SU-DHL-6 (cell line): ENCODE results near the gene ZNF667.

Experiments used
- H2AFZ ChIP-seq: fragments of 200-600 bp; sonication (generic); 2 replicates; pipeline ENCODE4 v1.6.1; 2014; ENCODE audit warnings: low read depth, mild to moderate bottlenecking, moderate library complexity, mixed read lengths, antibody characterized with exemption, low read length; ENCODE audit not compliant: severe bottlenecking
- H3F3A ChIP-seq: fragments of 200-600 bp; shearing (Covaris generic); 2 replicates; pipeline ENCODE4 v1.6.0; 2016; ENCODE audit warnings: antibody characterized with exemption, mild to moderate bottlenecking; ENCODE audit not compliant: insufficient read depth
- H3K27ac ChIP-seq: fragments of 200-600 bp; sonication (generic); 2 replicates; pipeline ENCODE4 v1.5.1; 2016; ENCODE audit warnings: low read depth, mild to moderate bottlenecking, low read length, moderate library complexity, mixed read lengths
- H3K27me3 ChIP-seq: fragments of 200-600 bp; sonication (generic), shearing (Covaris generic); 2 replicates; pipeline ENCODE4 v1.6.0; 2014; ENCODE audit warnings: mild to moderate bottlenecking, low read length
- H3K36me3 ChIP-seq: fragments of 200-600 bp; sonication (generic); 2 replicates; pipeline ENCODE4 v1.6.1; 2014; ENCODE audit warnings: mild to moderate bottlenecking, low read length, mixed read lengths
- H3K4me2 ChIP-seq: fragments of 300-600, 200-600 bp; shearing (Covaris generic), sonication (generic); 2 replicates; pipeline ENCODE4 v1.6.0; 2014; ENCODE audit warnings: low read length, low read depth, mild to moderate bottlenecking; ENCODE audit not compliant: poor library complexity, severe bottlenecking
- H3K4me3 ChIP-seq: fragments of 200-600 bp; sonication (generic); 2 replicates; pipeline ENCODE4 v1.5.1; 2014; ENCODE audit warnings: antibody characterized with exemption, low read length, mild to moderate bottlenecking, mixed read lengths; ENCODE audit not compliant: insufficient read depth, poor library complexity, severe bottlenecking
- H3K79me2 ChIP-seq: fragments of 200-600 bp; sonication (generic); 2 replicates; pipeline ENCODE4 v1.6.1; 2014; ENCODE audit warnings: mild to moderate bottlenecking, low read length, moderate library complexity; ENCODE audit not compliant: insufficient read depth
- H3K9ac ChIP-seq: fragments of 200-600 bp; sonication (generic); 2 replicates; pipeline ENCODE4 v1.7.0; 2014; ENCODE audit warnings: mild to moderate bottlenecking, low read length
- H3K9me2 ChIP-seq: fragments of 200-600 bp; sonication (generic); replicated peaks from 2 replicates; pipeline ENCODE4 v1.6.1; 2014; ENCODE audit warnings: low read length; ENCODE audit not compliant: insufficient read depth
- H3K9me3 ChIP-seq: fragments of 200-600 bp; sonication (generic); 2 replicates; pipeline ENCODE4 v1.6.1; 2014; ENCODE audit warnings: low read length, mixed read lengths; ENCODE audit not compliant: insufficient read depth
- H4K20me1 ChIP-seq: fragments of 200-600 bp; sonication (generic); 2 replicates; pipeline ENCODE4 v1.6.1; 2014; ENCODE audit warnings: low read depth, mild to moderate bottlenecking, antibody characterized with exemption, low read length, moderate library complexity, mixed read lengths
- EZH2phosphoT487 ChIP-seq: fragments of 200-600 bp; sonication (generic), shearing (Covaris generic); conservative IDR thresholded peaks from 2 replicates; pipeline ENCODE4 v1.6.1; 2018; ENCODE audit warnings: mild to moderate bottlenecking, antibody characterized with exemption, low read length, moderate library complexity, mixed read lengths
- TF ChIP-seq, protein P1 (sequence below): fragments of 200-600 bp; sonication (generic); IDR thresholded peaks from one replicate; pipeline ENCODE4 v1.5.1; 2017; ENCODE audit warnings: antibody characterized with exemption, mild to moderate bottlenecking, low read length, moderate library complexity; ENCODE audit not compliant: insufficient read depth, poor library complexity, severe bottlenecking

Gene ZNF667

DNA sequence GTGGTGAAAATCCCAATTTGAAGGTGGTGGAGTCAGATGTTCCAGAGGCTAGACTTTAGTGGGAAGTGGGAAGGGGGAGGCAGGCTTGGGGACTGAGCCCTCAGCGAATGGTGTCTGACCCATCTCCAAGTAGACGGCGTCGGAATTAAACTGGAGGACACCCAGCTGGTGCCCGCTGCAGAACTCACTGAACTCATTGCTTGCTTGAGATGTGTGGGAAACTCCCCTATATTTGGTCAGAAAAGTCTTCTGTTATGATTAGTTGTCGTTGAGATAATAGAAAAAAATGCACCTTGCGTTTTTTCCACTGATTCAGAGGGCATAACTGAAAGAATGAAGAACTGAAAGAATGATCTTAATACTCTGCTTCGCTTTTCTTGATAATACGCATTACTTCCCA is 73.9 kb downstream of the ZNF667 start:
- no peaks in the 10 kb centered on the region for H3K9me2 ChIP-seq
- H3K9me3 ChIP-seq: peaks cover 22% of the 10 kb centered on the region; the same call in 1 of the 2 replicates
- peak overlapping the region; percentile 99 for H3K4me2 ChIP-seq
- H3K9ac ChIP-seq: peak overlapping the region; percentile 80
- H4K20me1 ChIP-seq: no peaks in the 10 kb centered on the region
- no peaks in the 10 kb centered on the region for H3K79me2 ChIP-seq
- TF ChIP-seq EZH2phosphoT487: no peak
- TF ChIP-seq, protein P1, sequence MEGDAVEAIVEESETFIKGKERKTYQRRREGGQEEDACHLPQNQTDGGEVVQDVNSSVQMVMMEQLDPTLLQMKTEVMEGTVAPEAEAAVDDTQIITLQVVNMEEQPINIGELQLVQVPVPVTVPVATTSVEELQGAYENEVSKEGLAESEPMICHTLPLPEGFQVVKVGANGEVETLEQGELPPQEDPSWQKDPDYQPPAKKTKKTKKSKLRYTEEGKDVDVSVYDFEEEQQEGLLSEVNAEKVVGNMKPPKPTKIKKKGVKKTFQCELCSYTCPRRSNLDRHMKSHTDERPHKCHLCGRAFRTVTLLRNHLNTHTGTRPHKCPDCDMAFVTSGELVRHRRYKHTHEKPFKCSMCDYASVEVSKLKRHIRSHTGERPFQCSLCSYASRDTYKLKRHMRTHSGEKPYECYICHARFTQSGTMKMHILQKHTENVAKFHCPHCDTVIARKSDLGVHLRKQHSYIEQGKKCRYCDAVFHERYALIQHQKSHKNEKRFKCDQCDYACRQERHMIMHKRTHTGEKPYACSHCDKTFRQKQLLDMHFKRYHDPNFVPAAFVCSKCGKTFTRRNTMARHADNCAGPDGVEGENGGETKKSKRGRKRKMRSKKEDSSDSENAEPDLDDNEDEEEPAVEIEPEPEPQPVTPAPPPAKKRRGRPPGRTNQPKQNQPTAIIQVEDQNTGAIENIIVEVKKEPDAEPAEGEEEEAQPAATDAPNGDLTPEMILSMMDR: no peak
- H2AFZ ChIP-seq: peak overlapping the region; percentile 100
- H3K27ac ChIP-seq: peak overlapping the region; percentile 61; the same call in 1 of the 2 replicates
- no peaks in the 10 kb centered on the region for H3K27me3 ChIP-seq
- peak overlapping the region; percentile 71 for H3K4me3 ChIP-seq
- no peaks in the 10 kb centered on the region for H3F3A ChIP-seq
- peaks cover 15% of the 10 kb centered on the region for H3K36me3 ChIP-seq

DNA sequence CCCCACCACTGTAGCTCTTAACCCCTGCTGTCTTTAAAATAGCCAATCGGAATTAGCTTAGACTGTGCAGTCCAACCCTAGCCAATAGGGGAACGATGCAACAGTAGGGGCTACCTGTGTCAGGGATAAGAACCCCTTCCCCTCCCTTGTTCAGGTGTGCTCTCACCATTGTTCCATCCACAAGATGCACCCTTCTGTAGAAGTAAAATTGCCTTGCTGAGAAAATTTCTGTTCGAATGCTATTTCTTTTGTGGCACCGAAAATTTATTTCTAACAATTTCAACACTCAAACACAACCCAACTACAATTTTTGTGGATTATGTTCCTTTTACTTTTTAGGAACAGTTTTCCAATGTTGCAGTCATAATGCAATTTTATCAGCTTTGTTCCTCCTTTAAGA is 76.7 kb downstream of the ZNF667 start:
- H3K4me2 ChIP-seq: no peak overlapping the region
- H3K79me2 ChIP-seq: no peaks in the 10 kb centered on the region
- H3F3A ChIP-seq: no peaks in the 10 kb centered on the region
- H4K20me1 ChIP-seq: no peaks in the 10 kb centered on the region
- H3K27ac ChIP-seq: no peak overlapping the region
- H3K9ac ChIP-seq: no peak overlapping the region
- H3K9me2 ChIP-seq: no peaks in the 10 kb centered on the region
- no peak for TF ChIP-seq EZH2phosphoT487
- TF ChIP-seq, protein P1: no peak
- H3K27me3 ChIP-seq: no peaks in the 10 kb centered on the region
- H3K36me3 ChIP-seq: no peaks in the 10 kb centered on the region
- no peak overlapping the region for H3K4me3 ChIP-seq
- no peak overlapping the region for H2AFZ ChIP-seq
- peaks cover 22% of the 10 kb centered on the region; the same call in 1 of the 2 replicates for H3K9me3 ChIP-seq

DNA sequence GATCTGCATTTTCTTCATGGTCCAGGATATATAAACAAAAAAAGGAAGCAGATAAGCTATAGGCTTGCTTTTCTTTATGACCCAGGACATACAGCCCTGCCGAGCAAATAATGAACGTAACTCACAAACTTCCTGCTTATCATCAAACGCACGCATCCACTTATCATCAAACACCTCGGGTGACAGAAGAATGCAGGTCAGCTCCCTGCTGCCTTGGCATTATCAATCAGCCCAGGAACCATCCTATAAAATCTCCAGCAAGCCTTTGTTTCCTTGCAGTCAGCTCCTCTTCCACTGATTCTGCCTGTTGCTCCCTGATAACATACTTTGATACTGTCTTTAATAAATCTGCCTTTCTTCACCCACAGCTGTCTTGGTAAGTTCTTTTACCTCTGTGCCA is 78.3 kb downstream of the ZNF667 start:
- no peak overlapping the region for H2AFZ ChIP-seq
- TF ChIP-seq EZH2phosphoT487: no peak
- TF ChIP-seq, protein P1: no peak

More for the DNA sequence above, 78.3 kb downstream of the ZNF667 start:
- Histone ChIP-seq H3K27me3 (no peaks in the 10 kb centered on the region), H3F3A (no peaks in the 10 kb centered on the region), H3K36me3 (no peaks in the 10 kb centered on the region), H3K4me3 (no peak overlapping the region), H3K9me3 (peaks cover 35% of the 10 kb centered on the region; the same call in 1 of the 2 replicates), H4K20me1 (no peaks in the 10 kb centered on the region), H3K27ac (no peak overlapping the region), H3K4me2 (no peak overlapping the region), H3K9ac (no peak overlapping the region), H3K79me2 (no peaks in the 10 kb centered on the region), H3K9me2 (no peaks in the 10 kb centered on the region)
